ENCODE results near the gene EFL1. TPM values are rescaled to one million over a fixed set of nuclear protein-coding genes. Genes with fewer than 3 reads are reported as not detected.
"Not testable (repeated sequence)": the region's sequence is repeated elsewhere in the genome, so short reads cannot be mapped to it uniquely, and the experiment has no call there.

The EFL1 gene
- polyA plus RNA-seq, 5 donors, result 15.1 to 22.4 (median 20.7) TPM

GRCh38 chr15:82282386-82282785 lies 19.9 kb upstream of the EFL1 start:
- DNase-seq, result not testable (repeated sequence)

GRCh38 chr15:82281276-82281675 lies 18.7 kb upstream of the EFL1 start:
- DNase-seq, result not testable (repeated sequence)

GRCh38 chr15:82275410-82275809 lies 12.9 kb upstream of the EFL1 start:
- no peak for DNase-seq

- DNase-seq, result no peak
Measured at GRCh38 chr15:82272154-82272553, 9.6 kb upstream of the EFL1 start.

- DNase-seq, result not testable (repeated sequence)
Measured at GRCh38 chr15:82268454-82268853, 5.9 kb upstream of the EFL1 start.

GRCh38 chr15:82267137-82267536 lies 4.6 kb upstream of the EFL1 start:
- DNase-seq, result not testable (repeated sequence)

- DNase-seq, result no peak
Measured at GRCh38 chr15:82263350-82263749, 816 bp upstream of the EFL1 start.

- DNase-seq, result not testable (repeated sequence)
Measured at GRCh38 chr15:82261566-82262421, 740 bp downstream of the EFL1 start.

GRCh38 chr15:82248261-82248660 lies 14.3 kb downstream of the EFL1 start:
- not testable (repeated sequence) for DNase-seq

- DNase-seq, result not testable (repeated sequence)
Measured at GRCh38 chr15:82245956-82246355, 16.6 kb downstream of the EFL1 start.

- DNase-seq, result not testable (repeated sequence)
Measured at GRCh38 chr15:82243644-82244043, 18.9 kb downstream of the EFL1 start.

GRCh38 chr15:82241836-82242499 lies 20.6 kb downstream of the EFL1 start:
- not testable (repeated sequence) for DNase-seq

- DNase-seq, result no peak
Measured at GRCh38 chr15:82239685-82240391, 22.7 kb downstream of the EFL1 start.

GRCh38 chr15:82237944-82238534 lies 24.5 kb downstream of the EFL1 start:
- not testable (repeated sequence) for DNase-seq

- DNase-seq, result no peak
Measured at GRCh38 chr15:82231842-82232241, 30.7 kb downstream of the EFL1 start.

- no peak for DNase-seq
Measured at GRCh38 chr15:82231233-82231632, 31.3 kb downstream of the EFL1 start.

- no peak for DNase-seq
Measured at GRCh38 chr15:82228750-82229149, 33.8 kb downstream of the EFL1 start.

- not testable (repeated sequence) for DNase-seq
Measured at GRCh38 chr15:82221535-82221934, 41.0 kb downstream of the EFL1 start.

GRCh38 chr15:82216092-82216491 lies 46.4 kb downstream of the EFL1 start:
- DNase-seq, result not testable (repeated sequence)

- DNase-seq, result not testable (repeated sequence)
Measured at GRCh38 chr15:82212201-82212600, 50.3 kb downstream of the EFL1 start.

- DNase-seq, result not testable (repeated sequence)
Measured at GRCh38 chr15:82210066-82210597, 52.4 kb downstream of the EFL1 start.

GRCh38 chr15:82204575-82204974 lies 58.0 kb downstream of the EFL1 start:
- not testable (repeated sequence) for DNase-seq
